Stimulated activated CD4-positive, alpha-beta T cell treated with anti-CD3 and anti-CD28 coated beads, Interleukin-12 subunit alpha, Interleukin-12 subunit beta, amount 100 ng/mL, for 4 hours (primary cell): Measurements from ENCODE around the gene PAN2.

Source experiments
- DNase-seq: peaks from one replicate; pipeline ENCODE4 v3.0.0-alpha.2; 2020

The PAN2 gene

DNA sequence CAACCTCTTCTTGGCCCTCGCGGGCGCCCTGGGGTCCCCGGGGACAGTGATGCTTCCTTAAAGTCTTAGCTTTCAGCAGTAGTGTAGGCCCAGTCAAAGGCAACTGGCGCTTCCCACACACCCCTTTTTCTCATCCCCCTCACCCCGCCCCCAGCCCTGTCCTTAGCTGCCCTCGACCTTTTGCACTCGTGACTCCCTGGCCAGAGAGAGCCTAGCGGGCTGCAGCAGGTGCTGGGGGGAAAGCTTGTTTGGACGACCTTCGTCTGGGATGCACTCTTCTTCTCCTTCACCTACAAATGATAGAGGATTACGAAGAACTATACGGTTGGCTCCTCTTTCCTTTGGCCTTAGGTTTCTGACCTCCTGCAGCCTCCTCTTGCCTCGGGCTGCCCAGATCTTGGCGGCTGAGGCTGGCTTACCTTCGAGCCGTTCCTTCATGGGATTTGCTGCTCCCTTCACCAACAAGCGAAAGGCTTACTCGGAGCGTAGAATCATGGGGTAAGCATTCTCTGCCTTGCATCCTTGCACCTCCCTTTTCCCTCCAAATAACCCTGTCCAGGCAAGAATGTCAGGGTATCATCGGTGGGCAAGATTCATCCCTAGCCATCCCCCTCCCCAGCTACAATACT, 66.2 kb downstream of the PAN2 start:
- DNase-seq = no peak

DNA sequence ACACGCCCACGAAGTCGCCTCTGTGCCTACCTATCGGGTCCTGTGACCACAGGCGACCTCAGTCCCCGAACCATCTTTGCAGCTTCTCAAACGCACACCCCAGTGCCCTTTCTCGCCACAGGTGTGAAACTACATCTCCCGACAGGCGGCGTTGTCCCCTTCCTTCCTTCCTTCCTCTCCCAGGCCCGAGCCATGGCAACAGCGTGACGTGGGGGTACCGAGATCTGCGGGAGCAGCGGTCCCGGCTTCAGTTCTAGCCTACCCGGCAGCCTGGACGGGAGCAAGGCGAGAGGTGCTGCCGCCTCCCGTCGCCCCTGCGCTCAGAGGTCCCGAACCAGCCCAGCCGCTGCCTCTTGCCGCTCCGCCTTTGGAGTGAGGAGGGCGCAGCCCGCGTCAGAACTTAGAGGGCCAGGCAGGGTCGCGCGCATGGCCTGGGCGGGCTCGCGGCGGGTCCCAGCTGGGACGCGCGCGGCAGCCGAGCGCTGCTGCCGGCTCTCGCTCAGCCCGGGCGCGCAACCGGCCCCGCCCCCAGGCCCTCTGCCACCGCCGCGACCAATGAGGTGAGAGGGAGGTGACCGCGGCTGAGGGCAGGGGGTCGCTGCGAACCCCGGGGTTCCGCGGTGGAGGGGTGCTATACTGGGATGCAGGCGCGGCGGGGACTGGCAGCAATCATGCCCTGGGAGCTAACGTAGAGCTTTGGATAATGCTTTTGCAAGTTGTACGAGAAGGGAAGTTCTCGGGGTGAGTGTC, 66.9 kb downstream of the PAN2 start, which contains the start of gene COQ10A:
Gene COQ10A, plus strand, starts transcription at position 250 of the 750 bp plus-strand sequence. Its CDS starts 177 bp downstream, at position 427.
- peak; percentile 77 for DNase-seq
